Neural cell (in vitro differentiated cells): ENCODE data around the gene TNFAIP1. TPM values are rescaled to one million over a fixed set of nuclear protein-coding genes. Genes with fewer than 3 reads are reported as not detected.

Experiments
- H2AFZ ChIP-seq: fragments of 200-600, 300-800 bp; sonication (generic), shearing (Covaris generic); 2 replicates; pipeline ENCODE4 v1.6.0; 2014; ENCODE audit warnings: low read depth, mild to moderate bottlenecking, antibody characterized with exemption, low read length, moderate library complexity
- H3F3A ChIP-seq: fragments of 200-600 bp; shearing (Covaris generic); 2 replicates; pipeline ENCODE4 v1.6.1; 2016; ENCODE audit warnings: mild to moderate bottlenecking, moderate library complexity, mixed read lengths, antibody characterized with exemption, low read length; ENCODE audit not compliant: insufficient read depth, poor library complexity, severe bottlenecking
- H3K27ac ChIP-seq: fragments of 200-600, 300-800 bp; sonication (generic), shearing (Covaris generic); 2 replicates; pipeline ENCODE4 v1.5.1; 2014; ENCODE audit warnings: mild to moderate bottlenecking, low read length, moderate library complexity
- H3K27me3 ChIP-seq: fragments of 300-800, 200-600 bp; sonication (generic), shearing (Covaris generic); 2 replicates; pipeline ENCODE4 v1.6.0; 2014; ENCODE audit warnings: mild to moderate bottlenecking, low read depth, low read length, moderate library complexity; ENCODE audit not compliant: insufficient read depth
- H3K36me3 ChIP-seq: fragments of 300-800, 200-600 bp; sonication (generic), shearing (Covaris generic); 2 replicates; pipeline ENCODE4 v1.5.1; 2014; ENCODE audit warnings: mild to moderate bottlenecking, antibody characterized with exemption, low read length, moderate library complexity; ENCODE audit not compliant: insufficient read depth
- H3K4me2 ChIP-seq: fragments of 300-800, 200-600 bp; sonication (generic), shearing (Covaris generic); 2 replicates; pipeline ENCODE4 v1.6.0; 2014; ENCODE audit warnings: mild to moderate bottlenecking, low read length
- H3K4me3 ChIP-seq: fragments of 300-800, 200-600 bp; sonication (generic), shearing (Covaris generic); 2 replicates; pipeline ENCODE4 v1.5.1; 2014; ENCODE audit warnings: mild to moderate bottlenecking, low read length, moderate library complexity
- H3K79me2 ChIP-seq: fragments of 200-600 bp; shearing (Covaris generic); replicated peaks from 2 replicates; pipeline ENCODE4 v1.6.0; 2014; ENCODE audit warnings: mild to moderate bottlenecking, low read length, moderate library complexity; ENCODE audit not compliant: insufficient read depth
- H3K9ac ChIP-seq: fragments of 300-800, 200-600 bp; sonication (generic), shearing (Covaris generic); 2 replicates; pipeline ENCODE4 v1.6.1; 2016; ENCODE audit warnings: mild to moderate bottlenecking, low read length, mixed read lengths
- H3K9me2 ChIP-seq: fragments of 200-600 bp; shearing (Covaris generic); 2 replicates; pipeline ENCODE4 v1.6.1; 2016; ENCODE audit warnings: mild to moderate bottlenecking, low read length, mixed read lengths; ENCODE audit not compliant: insufficient read depth
- H3K9me3 ChIP-seq: fragments of 200-600, 300-800 bp; sonication (generic), shearing (Covaris generic); 2 replicates; pipeline ENCODE4 v1.6.1; 2016; ENCODE audit warnings: mild to moderate bottlenecking, mixed run types, low read length, moderate library complexity, mixed read lengths
- H4K20me1 ChIP-seq: fragments of 200-600 bp; shearing (Covaris generic); 2 replicates; pipeline ENCODE4 v1.6.1; 2016; ENCODE audit warnings: mild to moderate bottlenecking, mixed run types; ENCODE audit not compliant: insufficient read depth
- CTCF ChIP-seq: fragments of 450-650 bp; IDR thresholded peaks from 2 replicates; pipeline ENCODE4 v1.5.1; 2014; ENCODE audit warnings: antibody characterized with exemption, mild to moderate bottlenecking, moderate library complexity; ENCODE audit not compliant: poor library complexity, severe bottlenecking
- EP300 ChIP-seq: fragments of 450-650 bp; conservative IDR thresholded peaks from 2 replicates; pipeline ENCODE4 v1.6.1; 2014; ENCODE audit warnings: antibody characterized with exemption, mild to moderate bottlenecking, moderate library complexity; ENCODE audit not compliant: poor library complexity, severe bottlenecking
- EZH2 ChIP-seq: fragments of 200-600, 300-800 bp; shearing (Covaris generic), sonication (generic); IDR thresholded peaks from 2 replicates; pipeline ENCODE4 v1.6.1; 2014; ENCODE audit warnings: antibody characterized with exemption, low read length, borderline replicate concordance, mild to moderate bottlenecking; ENCODE audit not compliant: insufficient read depth, poor library complexity, severe bottlenecking
- MXI1 ChIP-seq: fragments of 450-650 bp; conservative IDR thresholded peaks from 2 replicates; pipeline ENCODE4 v1.6.1; 2014; ENCODE audit warnings: antibody characterized with exemption, mild to moderate bottlenecking; ENCODE audit not compliant: poor library complexity, severe bottlenecking
- POLR2AphosphoS5 ChIP-seq: IDR thresholded peaks from 2 replicates; pipeline ENCODE4 v1.6.1; 2012
- RAD21 ChIP-seq: fragments of 450-650 bp; conservative IDR thresholded peaks from 2 replicates; pipeline ENCODE4 v1.6.1; 2014; ENCODE audit warnings: antibody characterized with exemption, mild to moderate bottlenecking, moderate library complexity
- REST ChIP-seq: IDR thresholded peaks from 2 replicates; pipeline ENCODE4 v1.6.1; 2012; ENCODE audit warnings: borderline replicate concordance
- SMC3 ChIP-seq: fragments of 450-650 bp; conservative IDR thresholded peaks from 2 replicates; pipeline ENCODE4 v1.6.1; 2014; ENCODE audit warnings: antibody characterized with exemption, mild to moderate bottlenecking, moderate library complexity; ENCODE audit not compliant: poor library complexity
- TAF1 ChIP-seq: IDR thresholded peaks from 2 replicates; pipeline ENCODE4 v1.6.1; 2012; ENCODE audit warnings: low read depth
- polyA plus RNA-seq: library from polyadenylated mRNA; depleted of rRNA; stranded (reverse); fragments of >200 nt; gene quantifications from 2 replicates; pipeline ENCODE4 v1.2.3, GENCODE V29; 2014

TNFAIP1 gene
- polyA plus RNA-seq, 1 donor from 2014 or later, result 40.8 TPM

GRCh38 chr17:28390141-28390540, 54.6 kb downstream of the TNFAIP1 start:
- Histone ChIP-seq H3K9ac (no peak overlapping the region), H3K27ac (no peak overlapping the region), H3K9me3 (no peaks in the 10 kb centered on the region), H3F3A (no peaks in the 10 kb centered on the region), H2AFZ (no peak overlapping the region), H3K4me2 (no peak overlapping the region), H4K20me1 (no peaks in the 10 kb centered on the region), H3K79me2 (no peaks in the 10 kb centered on the region), H3K9me2 (no peaks in the 10 kb centered on the region), H3K27me3 (no peaks in the 10 kb centered on the region), H3K4me3 (no peak overlapping the region), H3K36me3 (peaks cover 5% of the 10 kb centered on the region)
- TF ChIP-seq SMC3 (no peak), TAF1 (no peak), MXI1 (no peak)

GRCh38 chr17:28390563-28390962, 55.0 kb downstream of the TNFAIP1 start:
- no peaks in the 10 kb centered on the region for H3K9me2 ChIP-seq

GRCh38 chr17:28390984-28391383, 55.4 kb downstream of the TNFAIP1 start:
- Histone ChIP-seq H3K27me3 (no peaks in the 10 kb centered on the region), H2AFZ (no peak overlapping the region), H3F3A (no peaks in the 10 kb centered on the region), H3K79me2 (no peaks in the 10 kb centered on the region), H3K27ac (no peak overlapping the region), H3K9me2 (no peaks in the 10 kb centered on the region), H3K36me3 (peaks cover 5% of the 10 kb centered on the region), H3K9me3 (no peaks in the 10 kb centered on the region), H4K20me1 (no peaks in the 10 kb centered on the region), H3K4me3 (no peak overlapping the region), H3K9ac (no peak overlapping the region), H3K4me2 (no peak overlapping the region)
- TF ChIP-seq MXI1, result no peak
- no peak for TF ChIP-seq CTCF
- TF ChIP-seq TAF1, result no peak
- TF ChIP-seq EP300, result no peak
- TF ChIP-seq SMC3, result no peak
- TF ChIP-seq REST, result no peak
- TF ChIP-seq RAD21, result no peak
- no peak for TF ChIP-seq POLR2AphosphoS5
- TF ChIP-seq EZH2, result no peak

More at GRCh38 chr17:28390563-28390962, 55.0 kb downstream of the TNFAIP1 start:
- Histone ChIP-seq H3K27ac (no peak overlapping the region), H3F3A (no peaks in the 10 kb centered on the region), H3K4me3 (no peak overlapping the region), H4K20me1 (no peaks in the 10 kb centered on the region), H3K9ac (no peak overlapping the region), H3K79me2 (no peaks in the 10 kb centered on the region), H2AFZ (no peak overlapping the region), H3K9me3 (no peaks in the 10 kb centered on the region), H3K36me3 (peaks cover 5% of the 10 kb centered on the region), H3K27me3 (no peaks in the 10 kb centered on the region), H3K4me2 (no peak overlapping the region)
- TF ChIP-seq EZH2, result no peak
- no peak for TF ChIP-seq SMC3
- no peak for TF ChIP-seq RAD21
- TF ChIP-seq CTCF, result no peak
